BE2C (cell line): Measurements from ENCODE around the gene GSTM3. TPM values are rescaled to one million over a fixed set of nuclear protein-coding genes. Genes with fewer than 3 reads are reported as not detected.

Source experiments
- DNase-seq: peaks from one replicate; pipeline ENCODE4 v3.0.0-alpha.2; 2020
- H3K27me3 ChIP-seq: fragments of 250-450 bp; sonication (Bioruptor Pico); 2 replicates; pipeline ENCODE4 v1.5.1; 2020; ENCODE audit warnings: mild to moderate bottlenecking
- H3K36me3 ChIP-seq: fragments of 250-450 bp; sonication (Bioruptor Pico); 2 replicates; pipeline ENCODE4 v1.5.1; 2020; ENCODE audit warnings: mild to moderate bottlenecking
- H3K4me1 ChIP-seq: fragments of 250-450 bp; sonication (Bioruptor Pico); 2 replicates; pipeline ENCODE4 v1.5.1; 2020
- H3K4me3 ChIP-seq: 2 replicates; pipeline ENCODE4 v1.5.1; 2011; ENCODE audit warnings: low read depth, low read length
- H3K9me3 ChIP-seq: fragments of 250-450 bp; sonication (Bioruptor Pico); 2 replicates; pipeline ENCODE4 v1.5.1; 2020
- CTCF ChIP-seq: IDR thresholded peaks from 2 replicates; pipeline ENCODE4 v1.5.1; 2012; ENCODE audit warnings: mild to moderate bottlenecking, low read depth, low read length
- polyA plus RNA-seq: library from polyadenylated mRNA; unstranded; fragments of >200 nt; gene quantifications from one replicate; pipeline ENCODE4 v1.2.1, GENCODE V29; 2012; ENCODE audit warnings: low read depth, missing spikeins; ENCODE audit not compliant: insufficient read length, insufficient read depth

Gene GSTM3
- polyA plus RNA-seq = 71.4 TPM

- peaks cover 7% of the 10 kb centered on the region; the same call in 1 of the 2 replicates for H3K36me3 ChIP-seq
- H3K27me3 ChIP-seq = no peaks in the 10 kb centered on the region
- H3K4me1 ChIP-seq = no peaks in the 10 kb centered on the region
- no peaks in the 10 kb centered on the region for H3K9me3 ChIP-seq
- DNase-seq = no peak
- peak within 1 kb of the TSS; percentile 65 for H3K4me3 ChIP-seq
- TF ChIP-seq CTCF = no peak
These were observed at the start of gene GSTM3 for GRCh38 chr1:109740615-109741373. Gene GSTM3, minus strand, starts transcription at chr1:109741038. Its CDS starts 751 bp downstream, at chr1:109740287.

DNA sequence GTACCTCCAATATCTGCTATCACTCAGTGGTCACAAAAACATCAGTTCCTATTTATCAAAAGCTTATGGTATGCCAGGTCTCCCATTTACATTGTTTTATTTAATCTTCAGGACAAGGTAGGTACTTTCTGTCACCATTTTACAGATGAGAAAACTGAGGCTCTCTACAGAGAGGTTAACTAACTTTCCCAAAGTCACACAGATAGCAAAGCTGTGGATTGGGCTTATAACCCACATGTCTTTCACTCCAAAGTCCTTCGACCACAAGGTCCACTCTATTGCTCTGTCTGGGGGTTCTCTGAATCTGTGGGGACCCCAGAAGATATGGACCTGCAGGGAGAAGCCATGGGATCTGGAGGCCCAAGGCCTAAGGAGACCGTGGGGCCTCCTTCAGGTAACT is 49.5 kb upstream of the GSTM3 start:
- no peaks in the 10 kb centered on the region for H3K27me3 ChIP-seq
- TF ChIP-seq CTCF = no peak
- H3K4me3 ChIP-seq = no peak overlapping the region
- H3K9me3 ChIP-seq = no peaks in the 10 kb centered on the region; the same call in 1 of the 2 replicates
- DNase-seq = no peak
- no peaks in the 10 kb centered on the region for H3K36me3 ChIP-seq
- peaks cover 29% of the 10 kb centered on the region for H3K4me1 ChIP-seq

GRCh38 chr1:109789551-109790180 is 48.8 kb upstream of the GSTM3 start:
- Histone ChIP-seq H3K27me3 (no peaks in the 10 kb centered on the region), H3K9me3 (no peaks in the 10 kb centered on the region; the same call in 1 of the 2 replicates), H3K4me1 (peaks cover 29% of the 10 kb centered on the region), H3K4me3 (no peak overlapping the region), H3K36me3 (no peaks in the 10 kb centered on the region)
- no peak for DNase-seq
- no peak for TF ChIP-seq CTCF

DNA sequence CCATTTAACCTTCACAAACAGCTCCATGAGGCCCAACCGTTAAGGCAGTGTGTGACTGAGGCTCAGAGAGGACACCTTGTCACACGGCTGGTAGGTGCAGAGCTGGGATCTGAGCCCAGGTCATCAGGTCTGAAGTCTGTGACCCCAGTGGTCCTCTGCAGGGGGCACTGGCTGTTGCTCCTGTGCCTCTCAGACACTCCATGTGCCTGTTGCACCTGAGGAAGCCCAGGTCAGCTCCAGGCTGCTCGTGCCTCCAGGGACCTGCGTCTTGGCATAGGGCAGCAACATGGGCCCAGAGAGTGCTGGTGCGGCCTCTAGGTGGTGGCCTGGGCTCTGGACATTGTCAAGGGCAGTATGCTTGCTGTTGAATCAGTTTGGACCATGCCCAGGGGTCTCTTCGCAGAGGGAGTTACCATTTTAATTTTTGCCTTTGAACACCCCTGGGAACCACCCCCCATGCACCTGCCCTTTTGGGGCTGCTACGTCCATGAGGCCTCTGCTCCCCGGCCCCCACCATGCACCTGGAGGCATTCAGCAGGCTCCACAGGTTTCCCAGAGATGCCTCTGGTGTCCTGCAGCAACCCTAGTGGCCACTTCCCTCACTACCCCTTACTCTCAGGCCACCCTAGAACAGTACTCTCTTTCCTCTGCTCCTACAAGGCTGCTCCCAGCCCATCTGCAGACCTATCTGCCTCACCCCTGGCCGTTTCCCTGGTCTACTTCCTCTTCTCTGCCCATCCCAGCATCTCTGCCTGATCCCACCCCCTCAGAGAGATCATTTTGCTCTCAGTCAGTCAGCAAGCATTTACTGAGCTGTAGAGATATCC is 48.1 kb upstream of the GSTM3 start:
- H3K4me1 ChIP-seq = peaks cover 22% of the 10 kb centered on the region
- peak; percentile 56 for TF ChIP-seq CTCF
- no peaks in the 10 kb centered on the region for H3K36me3 ChIP-seq
- no peak overlapping the region for H3K4me3 ChIP-seq
- H3K9me3 ChIP-seq = no peaks in the 10 kb centered on the region; the same call in 1 of the 2 replicates
- H3K27me3 ChIP-seq = no peaks in the 10 kb centered on the region
- no peak for DNase-seq

- H3K27me3 ChIP-seq = no peaks in the 10 kb centered on the region
- no peak overlapping the region for H3K4me3 ChIP-seq
- no peaks in the 10 kb centered on the region; the same call in 1 of the 2 replicates for H3K9me3 ChIP-seq
- TF ChIP-seq CTCF = no peak
- no peak for DNase-seq
- H3K4me1 ChIP-seq = peaks cover 13% of the 10 kb centered on the region
- H3K36me3 ChIP-seq = no peaks in the 10 kb centered on the region
These were observed 47.2 kb upstream of the GSTM3 start for GRCh38 chr1:109787845-109788601.
